Keratinocyte (primary cell): ENCODE results near the gene CACNA2D1. TPM values are rescaled to one million over a fixed set of nuclear protein-coding genes. Genes with fewer than 3 reads are reported as not detected.

Experiments used
- DNase-seq: peaks from one replicate; pipeline ENCODE4 v3.0.0-alpha.2; 2011; ENCODE audit warnings: low read depth, missing footprints, low spot score
- FAIRE-seq: peaks from 2 replicates; lab custom pipeline; 2011; peaks lifted over from hg19 to GRCh38; lab: Jason Lieb, UNC
- H2AFZ ChIP-seq: 2 replicates; pipeline ENCODE4 v1.6.0; 2012; ENCODE audit warnings: low read length, control low read depth, inconsistent platforms; ENCODE audit not compliant: control insufficient read depth
- H3K27ac ChIP-seq: 2 replicates; pipeline ENCODE4 v1.5.1; 2011; ENCODE audit warnings: low read length; ENCODE audit not compliant: control insufficient read depth, insufficient read depth
- H3K27me3 ChIP-seq: 3 replicates; pipeline ENCODE4 v1.6.0; 2011; ENCODE audit warnings: low read length; ENCODE audit not compliant: control insufficient read depth, insufficient read depth; ENCODE audit errors: extremely low read depth
- H3K36me3 ChIP-seq, 2 experiments: 2 replicates in 1 of 2; 3 replicates in 1 of 2; pipeline ENCODE4 v1.5.1; 2011; ENCODE audit warnings: low read length in 2 of 2, mild to moderate bottlenecking in 1 of 2; ENCODE audit not compliant: control insufficient read depth in 2 of 2, insufficient read depth in 2 of 2; ENCODE audit errors: extremely low read depth in 1 of 2
- H3K4me1 ChIP-seq: 3 replicates; pipeline ENCODE4 v1.5.1; 2011; ENCODE audit warnings: low read length; ENCODE audit not compliant: control insufficient read depth, insufficient read depth; ENCODE audit errors: extremely low read depth
- H3K4me2 ChIP-seq: 3 replicates; pipeline ENCODE4 v1.6.0; 2011; ENCODE audit warnings: low read depth, low read length; ENCODE audit not compliant: control insufficient read depth, insufficient read depth; ENCODE audit errors: extremely low read depth
- H3K4me3 ChIP-seq, 3 experiments: fragments of 200-600 bp in 1 of 3; sonication (generic) in 1 of 3; 2 replicates in 2 of 3; 3 replicates in 1 of 3; pipeline ENCODE4 v1.5.1; 2011 to 2016; ENCODE audit warnings: low read length in 3 of 3, mild to moderate bottlenecking in 3 of 3, control low read depth in 2 of 3, inconsistent platforms in 1 of 3, low read depth in 1 of 3, mixed read lengths in 1 of 3, mixed run types in 1 of 3, moderate library complexity in 1 of 3; ENCODE audit not compliant: control insufficient read depth in 2 of 3, insufficient read depth in 2 of 3; ENCODE audit errors: extremely low read depth in 1 of 3
- H3K79me2 ChIP-seq: 2 replicates; pipeline ENCODE4 v1.6.0; 2012; ENCODE audit warnings: low read length; ENCODE audit not compliant: control insufficient read depth, insufficient read depth
- H3K9ac ChIP-seq: 3 replicates; pipeline ENCODE4 v1.6.0; 2011; ENCODE audit warnings: low read length; ENCODE audit not compliant: control insufficient read depth, insufficient read depth; ENCODE audit errors: extremely low read depth
- H3K9me1 ChIP-seq: 3 replicates; pipeline ENCODE4 v1.6.0; 2011; ENCODE audit warnings: low read length; ENCODE audit not compliant: control insufficient read depth, insufficient read depth; ENCODE audit errors: extremely low read depth
- H3K9me3 ChIP-seq: 2 replicates; pipeline ENCODE4 v1.5.1; 2012; ENCODE audit warnings: low read depth, low read length; ENCODE audit not compliant: control insufficient read depth
- H4K20me1 ChIP-seq: 3 replicates; pipeline ENCODE4 v1.6.0; 2011; ENCODE audit warnings: low read length; ENCODE audit not compliant: control insufficient read depth, insufficient read depth; ENCODE audit errors: extremely low read depth
- CTCF ChIP-seq, 3 experiments: IDR thresholded peaks in 1 of 3; conservative IDR thresholded peaks in 1 of 3; optimal IDR thresholded peaks in 1 of 3; 2 replicates in 2 of 3; 3 replicates in 1 of 3; pipeline versions ENCODE3 to v1.5.1; 2011; ENCODE audit warnings: low read length in 3 of 3, mild to moderate bottlenecking in 3 of 3, moderate library complexity in 2 of 3, control low read depth in 1 of 3, inconsistent platforms in 1 of 3; ENCODE audit not compliant: insufficient read depth in 2 of 3; ENCODE audit errors: extremely low read depth in 1 of 3
- EZH2 ChIP-seq: IDR thresholded peaks from one replicate; pipeline ENCODE4 v1.6.1; 2012; ENCODE audit warnings: inconsistent platforms, mild to moderate bottlenecking, low read length, moderate library complexity
- dilution Hi-C: fragments of 300-500 bp; cut with MboI; formaldehyde crosslinking; loops from one replicate; pipeline ENCODE4 v1.7.0; 2020; ENCODE audit warnings: low sequenced_read_pairs; ENCODE audit not compliant: extremely low pct_ligation_motif_present
- polyA plus RNA-seq, 5 experiments: library from polyadenylated mRNA; depleted of rRNA in 3 of 5; stranded (reverse) in 3 of 5; stranded (forward) in 1 of 5; unstranded in 1 of 5; fragments of >200 nt; gene quantifications; 1 replicate in 1 of 5; 2 replicates in 3 of 5; 3 replicates in 1 of 5; pipeline versions ENCODE4 v1.2.1 to v1.2.3, GENCODE V29; 2011 to 2012; ENCODE audit warnings: missing spikeins in 2 of 5, low read depth in 1 of 5, low replicate concordance in 1 of 5

Gene CACNA2D1
- polyA plus RNA-seq, 1 donor (not counting 4 experiments of a cell fraction or from before 2014, with no cell fraction given): 1.8 TPM

GRCh38 chr7:82464372-82464771, 20.8 kb upstream of the CACNA2D1 start:
- Histone ChIP-seq H3K4me1 (no peaks in the 10 kb centered on the region), H3K9me3 (no peaks in the 10 kb centered on the region), H3K9ac (no peak overlapping the region), H3K9me1 (no peaks in the 10 kb centered on the region), H3K4me3 (no peak overlapping the region), H3K36me3 (no peaks in the 10 kb centered on the region), H3K27me3 (no peaks in the 10 kb centered on the region), H3K79me2 (no peaks in the 10 kb centered on the region), H3K27ac (no peak overlapping the region), H4K20me1 (no peaks in the 10 kb centered on the region), H3K4me2 (no peak overlapping the region), H2AFZ (no peak overlapping the region)
- DNase-seq: no peak
- FAIRE-seq: no peak
- TF ChIP-seq EZH2: no peak
- dilution Hi-C loops: no loop called here

GRCh38 chr7:82455295-82455694, 11.7 kb upstream of the CACNA2D1 start:
- Histone ChIP-seq H3K9ac (no peak overlapping the region), H3K79me2 (no peaks in the 10 kb centered on the region), H3K9me3 (no peaks in the 10 kb centered on the region), H3K27ac (no peak overlapping the region), H3K4me1 (no peaks in the 10 kb centered on the region), H3K9me1 (no peaks in the 10 kb centered on the region), H2AFZ (no peak overlapping the region), H3K4me3 (no peak overlapping the region), H3K36me3 (no peaks in the 10 kb centered on the region), H3K4me2 (no peak overlapping the region), H3K27me3 (no peaks in the 10 kb centered on the region), H4K20me1 (no peaks in the 10 kb centered on the region)
- DNase-seq (no peak), FAIRE-seq (no peak)
- dilution Hi-C loops: no loop called here
- no peak for TF ChIP-seq CTCF (optimal IDR thresholded peaks at IDR 0.05 in 1 of 3, IDR thresholded peaks at IDR 0.05 in 1 of 3, conservative IDR thresholded peaks at IDR 0.05 in 1 of 3; ENCODE audit: extremely low read depth in 1 of 3, insufficient read depth in 2 of 3, low read length in 3 of 3)
- TF ChIP-seq EZH2: no peak

- Histone ChIP-seq H3K9ac (no peak overlapping the region), H3K9me1 (no peaks in the 10 kb centered on the region), H2AFZ (no peak overlapping the region), H3K4me3 (no peak overlapping the region), H3K79me2 (no peaks in the 10 kb centered on the region), H3K27me3 (no peaks in the 10 kb centered on the region), H3K4me2 (no peak overlapping the region), H4K20me1 (no peaks in the 10 kb centered on the region), H3K27ac (no peak overlapping the region), H3K4me1 (no peaks in the 10 kb centered on the region), H3K36me3 (no peaks in the 10 kb centered on the region), H3K9me3 (no peaks in the 10 kb centered on the region)
- DNase-seq (no peak), FAIRE-seq (no peak)
- TF ChIP-seq EZH2 (no peak), CTCF (optimal IDR thresholded peaks at IDR 0.05 in 1 of 3, IDR thresholded peaks at IDR 0.05 in 1 of 3, conservative IDR thresholded peaks at IDR 0.05 in 1 of 3; ENCODE audit: extremely low read depth in 1 of 3, insufficient read depth in 2 of 3, low read length in 3 of 3) (no peak)
- dilution Hi-C loops: no loop called here
Observed at GRCh38 chr7:82450759-82451158, 7.2 kb upstream of the CACNA2D1 start.
